ENCODE measurements around the gene DGKB.

DNA sequence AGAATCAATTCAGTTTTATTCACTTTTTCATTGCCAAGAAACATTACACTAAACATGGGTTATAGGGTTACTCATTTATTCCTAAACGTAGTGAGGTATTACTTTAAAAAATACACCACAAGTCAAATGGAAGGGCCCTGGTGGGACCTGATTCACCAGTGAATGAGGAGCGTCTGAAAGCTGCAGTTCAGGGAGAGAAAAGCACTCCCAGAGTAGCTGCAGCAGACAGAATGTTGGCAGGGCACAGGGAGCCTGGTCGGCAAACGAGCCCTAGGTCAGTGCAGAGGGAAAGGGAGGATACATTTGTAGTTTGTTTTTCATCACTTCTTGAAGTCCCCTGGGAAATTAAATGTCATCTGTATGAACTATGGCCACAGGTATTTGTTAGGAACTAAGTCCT lies 551.4 kb downstream of the DGKB start:
- TF ChIP-seq, protein P1, sequence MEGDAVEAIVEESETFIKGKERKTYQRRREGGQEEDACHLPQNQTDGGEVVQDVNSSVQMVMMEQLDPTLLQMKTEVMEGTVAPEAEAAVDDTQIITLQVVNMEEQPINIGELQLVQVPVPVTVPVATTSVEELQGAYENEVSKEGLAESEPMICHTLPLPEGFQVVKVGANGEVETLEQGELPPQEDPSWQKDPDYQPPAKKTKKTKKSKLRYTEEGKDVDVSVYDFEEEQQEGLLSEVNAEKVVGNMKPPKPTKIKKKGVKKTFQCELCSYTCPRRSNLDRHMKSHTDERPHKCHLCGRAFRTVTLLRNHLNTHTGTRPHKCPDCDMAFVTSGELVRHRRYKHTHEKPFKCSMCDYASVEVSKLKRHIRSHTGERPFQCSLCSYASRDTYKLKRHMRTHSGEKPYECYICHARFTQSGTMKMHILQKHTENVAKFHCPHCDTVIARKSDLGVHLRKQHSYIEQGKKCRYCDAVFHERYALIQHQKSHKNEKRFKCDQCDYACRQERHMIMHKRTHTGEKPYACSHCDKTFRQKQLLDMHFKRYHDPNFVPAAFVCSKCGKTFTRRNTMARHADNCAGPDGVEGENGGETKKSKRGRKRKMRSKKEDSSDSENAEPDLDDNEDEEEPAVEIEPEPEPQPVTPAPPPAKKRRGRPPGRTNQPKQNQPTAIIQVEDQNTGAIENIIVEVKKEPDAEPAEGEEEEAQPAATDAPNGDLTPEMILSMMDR (conservative IDR thresholded peaks at IDR 0.05; ENCODE audit: low read depth, low read length) = no peak
- no peak for TF ChIP-seq EZH2 (IDR thresholded peaks at IDR 0.05; ENCODE audit: borderline replicate concordance, low read depth, low read length, poor library complexity, severe bottlenecking)
